ENCODE data around the gene TAS2R19.
"Not testable (repeated sequence)": the region's sequence is repeated elsewhere in the genome, so short reads cannot be mapped to it uniquely, and the experiment has no call there.

The TAS2R19 gene

GRCh38 chr12:11022520-11022919 lies at the start of gene TAS2R19:
Gene TAS2R19, minus strand, starts transcription at chr12:11022620. Its CDS starts 49 bp downstream, at chr12:11022571.
- no peak for DNase-seq (ENCODE audit: low read depth)

GRCh38 chr12:11071414-11071813 lies 49.0 kb upstream of the TAS2R19 start:
- DNase-seq (ENCODE audit: low read depth): no peak

- no peak for DNase-seq (ENCODE audit: low read depth)
Measured at GRCh38 chr12:11070999-11071398, 48.6 kb upstream of the TAS2R19 start.

- DNase-seq (ENCODE audit: low read depth): no peak
Measured at GRCh38 chr12:11069854-11070365, 47.5 kb upstream of the TAS2R19 start.

DNA sequence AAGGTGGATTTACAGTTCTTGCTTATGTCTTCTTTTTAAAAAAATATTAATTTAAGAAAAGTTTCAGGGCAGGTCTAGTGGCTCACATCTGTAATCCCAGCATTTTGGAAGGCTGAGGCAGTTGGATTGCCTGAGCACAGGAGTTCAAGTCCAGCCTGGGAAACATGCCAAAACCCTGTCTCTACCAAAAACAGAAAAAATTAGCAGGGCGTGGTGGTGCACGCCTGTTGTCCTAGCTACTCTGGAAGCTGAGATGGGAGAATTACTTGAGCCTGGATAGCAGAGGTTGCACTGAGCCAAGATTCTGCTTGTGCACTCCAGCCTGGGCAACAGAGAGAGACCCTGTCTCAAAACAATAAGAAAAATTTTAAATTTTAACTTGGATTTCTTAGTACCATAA lies 45.1 kb upstream of the TAS2R19 start:
- peak; percentile 31 for DNase-seq (ENCODE audit: low read depth)

DNA sequence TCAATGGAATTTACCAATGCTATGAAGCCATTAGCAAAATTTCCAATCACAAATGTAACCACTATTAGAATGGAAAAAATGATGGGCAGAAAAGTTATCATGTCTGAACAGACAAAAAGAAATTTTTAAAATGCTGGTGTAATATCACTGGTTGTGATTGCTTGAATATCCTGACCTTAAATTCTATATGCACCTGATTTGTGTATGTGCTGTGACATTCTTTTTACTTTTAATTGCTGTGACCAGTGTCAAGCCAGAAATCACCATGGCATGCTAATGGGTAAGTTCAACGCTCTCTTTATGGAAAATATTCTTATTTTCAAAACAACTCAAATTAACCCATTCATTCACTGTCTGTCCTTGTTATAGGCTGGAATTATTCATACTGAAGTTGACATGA lies 39.8 kb upstream of the TAS2R19 start, which contains the start of gene TAS2R46:
Gene TAS2R46, minus strand, starts transcription at position 101 of the 400 bp plus-strand sequence. Its CDS starts 0 bp downstream, at position 101.
- not testable (repeated sequence) for DNase-seq (ENCODE audit: low read depth)

- DNase-seq (ENCODE audit: low read depth): peak; percentile 46
Measured at GRCh38 chr12:11059784-11060183, 37.4 kb upstream of the TAS2R19 start.

DNA sequence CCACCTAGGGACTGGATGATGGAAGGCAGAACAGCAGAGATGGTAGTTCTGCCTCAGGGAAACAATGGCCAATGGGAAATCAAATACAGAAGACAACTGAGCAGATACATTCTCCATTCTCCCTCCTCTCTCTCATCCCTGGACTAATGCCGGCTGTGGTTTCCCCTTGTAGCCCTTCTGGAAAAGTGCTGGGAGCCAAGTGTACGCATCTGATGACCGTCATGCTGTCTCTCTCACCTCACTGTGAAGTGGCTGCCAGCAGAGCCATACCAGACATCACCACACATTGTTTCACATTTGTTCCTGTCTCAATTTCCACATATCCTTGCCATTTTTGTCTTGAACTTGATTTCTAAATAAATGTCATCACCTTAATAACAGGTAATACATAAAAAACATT lies 36.6 kb upstream of the TAS2R19 start:
- DNase-seq (ENCODE audit: low read depth): no peak

GRCh38 chr12:11055306-11055705 lies 32.9 kb upstream of the TAS2R19 start:
- no peak for DNase-seq (ENCODE audit: low read depth)

DNA sequence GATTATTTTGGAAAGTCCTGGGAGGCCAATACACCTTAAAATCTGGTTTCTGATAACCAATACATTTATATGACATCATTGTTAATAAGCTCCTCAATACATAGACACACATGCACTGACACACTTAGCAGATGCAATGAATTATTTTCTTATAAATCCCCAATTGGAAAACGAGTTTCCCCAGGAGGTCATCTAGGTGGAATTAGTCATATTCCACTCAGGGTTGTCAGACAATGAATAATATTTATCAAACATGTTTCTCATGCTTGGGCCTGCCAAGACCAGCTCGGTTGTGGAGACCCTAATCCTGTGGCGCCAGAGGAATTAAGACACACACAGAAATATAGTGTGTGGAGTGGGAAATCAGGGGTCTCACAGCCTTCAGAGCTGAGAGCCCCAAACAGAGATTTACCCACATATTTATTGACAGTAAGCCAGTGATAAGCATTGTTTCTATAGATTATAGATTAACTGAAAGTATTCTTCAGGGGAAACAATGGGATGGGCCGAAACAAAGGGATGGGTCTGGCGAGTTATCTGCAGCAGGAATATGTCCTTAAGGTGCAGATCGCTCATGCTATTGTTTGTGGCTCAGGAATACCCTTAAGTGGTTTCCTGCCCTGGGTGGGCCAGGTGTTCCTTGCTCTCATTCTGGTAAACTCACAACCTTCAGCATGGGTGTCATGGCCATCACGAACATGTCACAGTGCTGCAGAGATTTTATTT lies 27.5 kb upstream of the TAS2R19 start:
- not testable (repeated sequence) for DNase-seq (ENCODE audit: low read depth)

DNA sequence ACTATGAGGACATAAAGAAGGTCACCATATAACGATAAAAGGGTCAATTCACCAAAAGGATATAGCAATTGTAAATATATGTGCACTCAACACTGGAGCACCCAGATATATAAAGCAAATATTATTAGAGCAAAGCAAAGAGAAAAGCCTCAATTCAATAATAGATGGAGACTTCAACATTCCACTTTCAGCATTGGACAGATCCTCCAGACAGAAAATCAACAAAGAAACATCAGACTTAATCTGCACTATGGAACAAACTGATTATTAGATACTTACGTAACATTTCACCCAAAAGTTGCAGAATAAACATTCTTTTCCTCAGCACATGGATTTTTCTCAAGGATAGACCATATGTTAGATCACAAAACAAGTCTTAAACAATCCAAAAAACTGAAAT lies 18.9 kb upstream of the TAS2R19 start:
- not testable (repeated sequence) for DNase-seq (ENCODE audit: low read depth)

GRCh38 chr12:11040162-11040561 lies 17.7 kb upstream of the TAS2R19 start:
- DNase-seq (ENCODE audit: low read depth): peak; percentile 11

DNA sequence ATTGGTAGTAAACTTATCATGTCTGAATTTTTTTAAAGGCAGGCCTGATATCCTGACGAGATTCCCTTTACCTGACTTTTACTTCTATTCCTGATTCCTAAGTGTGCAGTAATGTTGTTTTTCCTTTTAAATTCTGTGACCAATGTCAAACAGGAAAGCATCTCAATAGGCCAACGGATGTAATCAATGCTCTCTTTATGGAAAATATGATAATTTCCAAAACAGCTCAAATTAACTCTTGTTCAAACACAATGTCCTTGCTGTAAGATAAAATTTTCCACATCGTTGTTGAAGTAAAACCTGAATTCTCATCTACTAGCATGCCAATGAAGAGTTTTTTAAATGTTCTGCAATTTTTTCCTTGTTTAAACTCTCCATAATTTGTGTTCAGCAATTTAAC lies 16.8 kb upstream of the TAS2R19 start:
- DNase-seq (ENCODE audit: low read depth): no peak

GRCh38 chr12:11033959-11034358 lies 11.5 kb upstream of the TAS2R19 start:
- DNase-seq (ENCODE audit: low read depth): not testable (repeated sequence)

GRCh38 chr12:11031307-11031706 lies 8.9 kb upstream of the TAS2R19 start, which contains the start of gene TAS2R31:
Gene TAS2R31, minus strand, starts transcription at chr12:11031407. Its CDS starts 72 bp downstream, at chr12:11031335.
- no peak for DNase-seq (ENCODE audit: low read depth)

- no peak for DNase-seq (ENCODE audit: low read depth)
Measured at GRCh38 chr12:11026118-11026517, 3.7 kb upstream of the TAS2R19 start.

DNA sequence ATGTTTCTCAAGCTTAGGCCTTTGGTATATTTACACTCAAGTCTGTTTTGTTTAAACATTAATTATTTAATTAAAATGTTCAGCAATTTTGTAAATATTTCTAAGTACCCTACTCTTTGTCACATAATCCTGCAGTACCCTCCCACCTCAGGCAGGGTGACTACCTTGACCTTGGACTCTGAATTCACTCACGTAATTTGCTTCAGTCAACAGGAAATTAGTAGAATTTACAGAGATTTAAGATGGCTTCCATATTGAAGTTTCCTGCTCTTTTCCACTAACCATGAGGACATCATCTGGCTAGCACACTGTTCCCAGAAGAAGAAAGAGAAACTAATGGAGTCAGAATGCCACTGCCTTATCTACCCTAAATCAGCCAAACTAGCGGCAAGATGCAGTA lies 967 bp upstream of the TAS2R19 start:
- DNase-seq (ENCODE audit: low read depth): no peak

GRCh38 chr12:11016937-11017336 lies 5.5 kb downstream of the TAS2R19 start:
- no peak for DNase-seq (ENCODE audit: low read depth)

GRCh38 chr12:11015775-11016430 lies 6.5 kb downstream of the TAS2R19 start:
- DNase-seq (ENCODE audit: low read depth): no peak

- peak; percentile 28 for DNase-seq (ENCODE audit: low read depth)
Measured at GRCh38 chr12:11014234-11014633, 8.2 kb downstream of the TAS2R19 start.

- no peak for DNase-seq (ENCODE audit: low read depth)
Measured at GRCh38 chr12:11007608-11008007, 14.8 kb downstream of the TAS2R19 start.

DNA sequence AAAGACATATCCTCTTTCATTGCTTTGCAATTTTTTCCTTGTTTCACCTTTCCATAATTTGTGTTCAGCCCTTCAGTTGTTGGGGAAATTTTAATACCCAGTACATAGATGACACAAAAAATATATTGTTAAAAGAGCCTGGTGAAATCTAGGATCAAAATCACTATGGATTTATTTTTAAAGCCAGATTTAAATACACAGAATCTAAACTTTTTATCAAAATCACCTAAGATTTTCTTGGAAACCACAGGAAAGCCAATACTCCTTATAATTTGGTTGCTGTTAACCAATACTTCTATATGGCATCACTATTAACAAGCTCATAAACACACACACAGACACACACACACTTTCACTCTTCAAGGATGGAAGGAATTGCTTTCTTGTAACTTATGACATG lies 24.2 kb downstream of the TAS2R19 start, which contains the start of gene TAS2R20:
Gene TAS2R20, minus strand, starts transcription at position 101 of the 400 bp plus-strand sequence. CDS start 429 bp downstream, outside the sequence.
- no peak for DNase-seq (ENCODE audit: low read depth)

- no peak for DNase-seq (ENCODE audit: low read depth)
Measured at GRCh38 chr12:10994307-10994706, 28.1 kb downstream of the TAS2R19 start.

Measured in iris pigment epithelial cell (primary cell).